ENCODE measurements around the gene CCDC187. TPM values are rescaled to one million over a fixed set of nuclear protein-coding genes. Genes with fewer than 3 reads are reported as not detected.

CCDC187 gene
- total RNA-seq, 1 donor from 2014 or later: not detected

DNA sequence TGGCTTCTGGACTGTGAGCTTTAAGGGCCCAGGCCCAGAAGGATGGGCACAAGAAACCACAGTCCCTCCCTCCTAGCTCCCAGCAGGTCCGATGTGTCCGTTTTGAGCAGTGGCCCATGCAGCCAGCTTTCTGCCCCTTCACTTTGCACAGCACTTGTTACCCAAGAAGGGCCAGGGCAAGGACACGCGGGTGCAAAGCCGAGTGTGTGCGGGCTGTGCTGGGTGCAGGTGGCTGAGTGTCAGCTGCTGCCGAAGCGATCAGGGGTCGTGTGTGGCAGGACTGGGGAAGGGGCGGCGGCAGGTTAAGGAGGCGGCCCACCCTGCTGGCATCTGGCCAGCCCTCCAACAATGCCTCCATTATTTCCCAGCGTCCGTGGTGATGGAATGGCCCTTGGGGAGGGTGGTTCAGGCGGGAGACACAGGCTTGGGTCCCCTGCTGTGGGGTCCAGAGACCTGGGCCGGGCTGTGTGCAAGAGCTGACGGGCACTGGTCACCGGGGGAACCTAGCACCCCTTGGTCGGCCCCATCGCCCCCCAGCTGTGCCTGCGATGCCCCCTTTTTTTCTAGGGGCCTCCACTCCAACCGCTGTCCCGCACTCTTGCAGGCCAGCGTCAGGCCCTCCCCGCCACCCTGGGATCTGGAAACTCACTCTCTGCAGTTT lies 99.6 kb downstream of the CCDC187 start:
- Histone ChIP-seq H3K27ac (no peak overlapping the region), H3K36me3 (no peaks in the 10 kb centered on the region), H3K4me3 (no peak overlapping the region), H3K4me1 (no peaks in the 10 kb centered on the region), H3K9me3 (no peaks in the 10 kb centered on the region), H3K27me3 (peaks cover 2% of the 10 kb centered on the region)
- no peak for DNase-seq (ENCODE audit: extremely low spot score in 2 of 2)
- intact Hi-C loops (cut with DNase I): loop anchor here (5.0 kb wide), 1 partner anchor 163 kb away; no protein-coding TSS in a partner anchor
- no peak for TF ChIP-seq POLR2AphosphoS5 (IDR thresholded peaks at IDR 0.05; ENCODE audit: insufficient read depth in 1 of 2, low read depth in 1 of 2)
- TF ChIP-seq, protein P1, sequence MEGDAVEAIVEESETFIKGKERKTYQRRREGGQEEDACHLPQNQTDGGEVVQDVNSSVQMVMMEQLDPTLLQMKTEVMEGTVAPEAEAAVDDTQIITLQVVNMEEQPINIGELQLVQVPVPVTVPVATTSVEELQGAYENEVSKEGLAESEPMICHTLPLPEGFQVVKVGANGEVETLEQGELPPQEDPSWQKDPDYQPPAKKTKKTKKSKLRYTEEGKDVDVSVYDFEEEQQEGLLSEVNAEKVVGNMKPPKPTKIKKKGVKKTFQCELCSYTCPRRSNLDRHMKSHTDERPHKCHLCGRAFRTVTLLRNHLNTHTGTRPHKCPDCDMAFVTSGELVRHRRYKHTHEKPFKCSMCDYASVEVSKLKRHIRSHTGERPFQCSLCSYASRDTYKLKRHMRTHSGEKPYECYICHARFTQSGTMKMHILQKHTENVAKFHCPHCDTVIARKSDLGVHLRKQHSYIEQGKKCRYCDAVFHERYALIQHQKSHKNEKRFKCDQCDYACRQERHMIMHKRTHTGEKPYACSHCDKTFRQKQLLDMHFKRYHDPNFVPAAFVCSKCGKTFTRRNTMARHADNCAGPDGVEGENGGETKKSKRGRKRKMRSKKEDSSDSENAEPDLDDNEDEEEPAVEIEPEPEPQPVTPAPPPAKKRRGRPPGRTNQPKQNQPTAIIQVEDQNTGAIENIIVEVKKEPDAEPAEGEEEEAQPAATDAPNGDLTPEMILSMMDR (IDR thresholded peaks at IDR 0.05): no peak
- TF ChIP-seq POLR2A (IDR thresholded peaks at IDR 0.05): no peak

DNA sequence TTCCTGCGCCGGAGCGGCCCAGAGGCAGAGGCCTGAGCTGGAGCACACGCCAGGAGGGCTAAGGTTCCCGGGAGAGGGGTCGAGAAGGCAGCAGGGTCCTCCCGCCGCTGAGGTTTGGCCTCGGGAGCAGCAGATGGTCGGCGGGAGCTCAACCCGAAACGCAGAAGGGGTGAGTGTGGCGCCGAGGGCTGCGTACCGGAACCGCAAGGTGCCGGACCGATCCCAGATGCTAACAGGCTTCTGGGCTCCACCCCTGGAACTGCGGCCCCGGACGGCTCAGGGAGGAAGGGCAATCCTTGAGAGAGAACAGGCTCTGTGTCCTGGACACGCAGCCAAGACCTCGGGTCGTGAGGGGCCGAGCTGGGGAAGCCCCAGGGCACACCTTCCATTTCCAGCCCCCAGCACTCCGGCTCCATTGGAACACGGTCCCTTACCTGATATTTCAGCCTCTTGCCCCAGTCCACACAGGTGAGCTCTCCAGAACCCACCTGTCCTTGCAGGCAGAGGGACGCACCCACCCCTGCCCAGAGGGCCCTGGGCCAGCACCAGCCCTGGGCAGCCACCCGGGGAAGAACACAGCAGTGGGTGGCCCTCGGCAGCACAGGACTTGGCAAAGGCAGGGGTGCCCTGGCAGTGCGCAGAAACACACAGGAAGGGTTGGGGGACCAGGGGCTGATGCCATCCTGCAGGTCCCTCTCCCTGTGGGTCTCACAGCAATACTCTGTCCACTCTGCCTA lies 100.3 kb downstream of the CCDC187 start:
- no peak overlapping the region for H3K27ac ChIP-seq
- no peaks in the 10 kb centered on the region for H3K9me3 ChIP-seq
- H3K36me3 ChIP-seq: no peaks in the 10 kb centered on the region
- DNase-seq (ENCODE audit: extremely low spot score in 2 of 2): no peak
- H3K4me3 ChIP-seq: no peak overlapping the region
- intact Hi-C loops (cut with DNase I): loop anchor here (5.0 kb wide), 1 partner anchor 164 kb away; no protein-coding TSS in a partner anchor
- peaks cover 2% of the 10 kb centered on the region for H3K4me1 ChIP-seq
- peaks cover 6% of the 10 kb centered on the region for H3K27me3 ChIP-seq
- no peak for TF ChIP-seq POLR2A (IDR thresholded peaks at IDR 0.05)
- TF ChIP-seq, protein P1 (IDR thresholded peaks at IDR 0.05): no peak
- no peak for TF ChIP-seq POLR2AphosphoS5 (IDR thresholded peaks at IDR 0.05; ENCODE audit: insufficient read depth in 1 of 2, low read depth in 1 of 2)

DNA sequence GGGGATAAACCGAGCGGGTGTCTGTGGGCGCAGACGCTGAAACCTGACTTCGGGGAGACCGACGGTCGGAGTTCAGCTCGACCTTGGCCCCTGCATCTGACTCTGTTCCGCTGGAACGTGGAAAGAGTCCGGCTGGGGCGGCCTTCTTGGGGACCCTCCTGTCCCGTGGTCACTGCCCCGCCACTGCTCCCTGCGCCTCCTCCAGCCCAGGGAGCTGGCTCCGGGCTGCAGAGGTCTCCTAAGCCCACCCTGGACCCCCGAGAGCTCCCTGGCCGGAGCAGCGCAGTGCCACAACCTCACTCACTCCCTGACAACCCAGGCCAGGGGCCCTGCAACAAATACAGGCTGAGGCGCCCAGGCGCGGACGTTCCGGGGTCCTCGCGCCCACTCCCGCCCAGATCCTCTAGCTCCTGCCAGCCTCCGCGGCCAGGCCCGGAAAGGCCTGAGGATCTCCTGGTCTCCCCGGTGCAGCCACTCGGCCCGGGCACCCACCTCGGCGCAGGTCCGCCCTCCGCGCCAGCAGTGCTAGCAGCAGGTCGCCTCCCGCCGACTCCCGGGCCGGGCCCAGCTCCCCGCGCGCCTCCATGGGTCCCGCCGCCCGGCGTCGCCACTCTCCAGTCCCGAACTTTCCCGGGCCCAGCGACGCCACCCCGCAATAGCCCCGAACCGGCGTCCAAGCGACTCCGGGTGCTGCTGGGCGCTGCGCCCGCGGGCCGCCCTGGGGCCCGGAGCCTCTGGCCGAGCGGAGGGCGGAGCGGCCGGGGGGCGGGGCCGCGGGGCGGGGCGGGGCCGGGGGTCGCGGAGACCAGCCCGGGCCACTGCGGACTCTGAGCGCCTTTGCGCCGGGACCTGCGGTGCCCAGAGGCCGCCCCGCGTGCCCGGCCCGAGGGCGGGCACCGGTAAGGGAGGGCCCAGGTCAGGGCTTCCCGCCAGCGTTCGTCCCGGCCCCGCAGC lies 101.2 kb downstream of the CCDC187 start:
- no peak overlapping the region for H3K27ac ChIP-seq
- H3K4me1 ChIP-seq: peaks cover 8% of the 10 kb centered on the region
- intact Hi-C loops (cut with DNase I): loop anchor here (5.0 kb wide), 1 partner anchor 165 kb away; no protein-coding TSS in a partner anchor
- TF ChIP-seq, protein P1 (IDR thresholded peaks at IDR 0.05): no peak
- no peak for TF ChIP-seq POLR2AphosphoS5 (IDR thresholded peaks at IDR 0.05; ENCODE audit: insufficient read depth in 1 of 2, low read depth in 1 of 2)
- TF ChIP-seq POLR2A (IDR thresholded peaks at IDR 0.05): no peak
- DNase-seq (ENCODE audit: extremely low spot score in 2 of 2): no peak
- no peaks in the 10 kb centered on the region for H3K9me3 ChIP-seq
- H3K36me3 ChIP-seq: no peaks in the 10 kb centered on the region
- H3K4me3 ChIP-seq: no peak overlapping the region
- H3K27me3 ChIP-seq: peaks cover 6% of the 10 kb centered on the region

DNA sequence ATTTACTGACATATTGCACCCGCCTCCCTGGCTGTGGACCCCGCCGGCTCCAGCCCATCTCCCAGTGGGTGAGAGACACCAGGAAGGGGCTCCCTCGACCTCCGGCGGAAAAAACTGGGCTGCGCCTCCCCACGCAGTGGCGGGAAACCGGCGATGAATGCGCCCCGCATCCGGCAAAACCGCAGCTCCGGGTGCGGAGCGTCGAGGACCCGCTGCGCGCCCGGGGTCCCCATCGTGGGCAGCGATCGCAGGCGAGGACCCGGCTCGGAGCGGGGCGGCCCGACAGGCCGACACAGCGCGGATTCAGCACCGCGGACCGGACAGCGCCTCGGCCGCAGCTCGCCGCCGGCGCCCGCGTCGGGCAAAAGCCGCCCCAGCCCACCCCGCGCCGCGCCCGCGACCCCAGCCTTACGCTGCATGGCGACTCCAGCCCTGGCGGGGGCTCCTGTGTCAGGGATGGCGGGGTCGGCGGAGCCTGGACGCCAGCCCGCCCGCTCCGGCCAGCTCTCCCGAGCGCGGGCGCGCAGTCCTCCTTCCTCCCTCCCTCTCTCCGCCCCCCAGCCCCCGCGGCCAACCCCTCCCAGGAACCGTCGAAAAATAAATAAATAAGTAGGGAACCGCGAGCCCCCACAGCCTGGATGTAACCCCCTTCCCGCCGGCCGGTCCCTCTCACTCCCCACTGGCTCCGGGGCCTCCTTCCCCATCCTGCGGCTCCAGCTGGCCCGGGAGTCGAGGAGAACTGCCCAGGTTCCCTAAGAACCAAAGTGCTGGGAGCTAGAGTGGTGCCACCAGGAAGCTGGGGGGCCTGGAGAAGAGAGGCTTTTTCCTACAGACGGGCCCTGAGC lies 102.1 kb downstream of the CCDC187 start:
- H3K9me3 ChIP-seq: no peaks in the 10 kb centered on the region
- H3K27me3 ChIP-seq: peaks cover 6% of the 10 kb centered on the region
- H3K36me3 ChIP-seq: no peaks in the 10 kb centered on the region
- no peak overlapping the region for H3K4me3 ChIP-seq
- intact Hi-C loops (cut with DNase I): loop anchor here (5.0 kb wide), 1 partner anchor 165 kb away; no protein-coding TSS in a partner anchor
- no peak overlapping the region for H3K27ac ChIP-seq
- H3K4me1 ChIP-seq: peaks cover 8% of the 10 kb centered on the region
- TF ChIP-seq POLR2AphosphoS5 (IDR thresholded peaks at IDR 0.05; ENCODE audit: insufficient read depth in 1 of 2, low read depth in 1 of 2): no peak
- no peak for TF ChIP-seq POLR2A (IDR thresholded peaks at IDR 0.05)
- TF ChIP-seq, protein P1 (IDR thresholded peaks at IDR 0.05): no peak
- DNase-seq (ENCODE audit: extremely low spot score in 2 of 2): no peak
